ENCODE data around the gene BCKDHB.
"Not testable (repeated sequence)": the region's sequence is repeated elsewhere in the genome, so short reads cannot be mapped to it uniquely, and the experiment has no call there.

GRCh38 chr6:80211890-80212289 is 105.4 kb downstream of the BCKDHB start:
- TF ChIP-seq, protein P1, sequence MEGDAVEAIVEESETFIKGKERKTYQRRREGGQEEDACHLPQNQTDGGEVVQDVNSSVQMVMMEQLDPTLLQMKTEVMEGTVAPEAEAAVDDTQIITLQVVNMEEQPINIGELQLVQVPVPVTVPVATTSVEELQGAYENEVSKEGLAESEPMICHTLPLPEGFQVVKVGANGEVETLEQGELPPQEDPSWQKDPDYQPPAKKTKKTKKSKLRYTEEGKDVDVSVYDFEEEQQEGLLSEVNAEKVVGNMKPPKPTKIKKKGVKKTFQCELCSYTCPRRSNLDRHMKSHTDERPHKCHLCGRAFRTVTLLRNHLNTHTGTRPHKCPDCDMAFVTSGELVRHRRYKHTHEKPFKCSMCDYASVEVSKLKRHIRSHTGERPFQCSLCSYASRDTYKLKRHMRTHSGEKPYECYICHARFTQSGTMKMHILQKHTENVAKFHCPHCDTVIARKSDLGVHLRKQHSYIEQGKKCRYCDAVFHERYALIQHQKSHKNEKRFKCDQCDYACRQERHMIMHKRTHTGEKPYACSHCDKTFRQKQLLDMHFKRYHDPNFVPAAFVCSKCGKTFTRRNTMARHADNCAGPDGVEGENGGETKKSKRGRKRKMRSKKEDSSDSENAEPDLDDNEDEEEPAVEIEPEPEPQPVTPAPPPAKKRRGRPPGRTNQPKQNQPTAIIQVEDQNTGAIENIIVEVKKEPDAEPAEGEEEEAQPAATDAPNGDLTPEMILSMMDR (IDR thresholded peaks at IDR 0.05): not testable (repeated sequence)
- not testable (repeated sequence) for TF ChIP-seq EZH2 (IDR thresholded peaks at IDR 0.05; ENCODE audit: borderline replicate concordance, insufficient read depth, low read depth, low read length, poor library complexity, severe bottlenecking)

Measured in B cell (primary cell).